ENCODE measurements around the gene GFM1. TPM values are rescaled to one million over a fixed set of nuclear protein-coding genes. Genes with fewer than 3 reads are reported as not detected.
A peak's percentile ranks its signal among the peaks of the same experiment; 100 is the strongest.

The GFM1 gene
- total and polyA plus RNA-seq, 9 donors: 13.5 to 40.0 (median 29.7) TPM

DNA sequence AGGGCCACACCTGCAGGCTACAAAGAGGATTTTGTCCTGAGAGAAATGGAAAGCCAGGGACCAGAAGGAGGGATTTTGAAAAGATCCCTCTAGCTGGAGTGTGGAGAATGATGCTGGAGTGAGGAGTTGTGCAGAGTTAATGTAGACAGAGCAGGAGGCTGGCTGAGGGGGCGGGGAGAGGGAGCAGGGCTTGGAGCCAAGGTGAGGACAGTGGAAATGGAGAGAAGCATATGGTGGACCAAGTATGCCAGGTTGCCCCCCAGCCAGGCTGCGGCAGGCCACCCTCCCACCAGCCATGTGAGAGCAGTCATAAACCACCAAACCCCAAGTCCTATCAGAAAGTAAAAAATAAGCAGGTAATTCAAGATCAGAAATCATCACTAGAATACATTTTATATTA, 73.2 kb downstream of the GFM1 start:
- Histone ChIP-seq H3K9me3 (no peaks in the 10 kb centered on the region), H3K36me3 (no peaks in the 10 kb centered on the region), H3K4me1 (ENCODE audit: insufficient read depth) (peaks cover 10% of the 10 kb centered on the region), H3K27me3 (no peaks in the 10 kb centered on the region), H3K27ac (peak overlapping the region in 1 of 2 donors; percentile 67), H3K4me3 (no peak overlapping the region)
- intact Hi-C loops (cut with DNase I): no loop called here
- no peak for DNase-seq
- WGBS, 3 donors: 75 to 82% (median 80%) methylated on average over 2 of the region's 2 CpGs
- TF ChIP-seq POLR2A (IDR thresholded peaks at IDR 0.05): no peak

DNA sequence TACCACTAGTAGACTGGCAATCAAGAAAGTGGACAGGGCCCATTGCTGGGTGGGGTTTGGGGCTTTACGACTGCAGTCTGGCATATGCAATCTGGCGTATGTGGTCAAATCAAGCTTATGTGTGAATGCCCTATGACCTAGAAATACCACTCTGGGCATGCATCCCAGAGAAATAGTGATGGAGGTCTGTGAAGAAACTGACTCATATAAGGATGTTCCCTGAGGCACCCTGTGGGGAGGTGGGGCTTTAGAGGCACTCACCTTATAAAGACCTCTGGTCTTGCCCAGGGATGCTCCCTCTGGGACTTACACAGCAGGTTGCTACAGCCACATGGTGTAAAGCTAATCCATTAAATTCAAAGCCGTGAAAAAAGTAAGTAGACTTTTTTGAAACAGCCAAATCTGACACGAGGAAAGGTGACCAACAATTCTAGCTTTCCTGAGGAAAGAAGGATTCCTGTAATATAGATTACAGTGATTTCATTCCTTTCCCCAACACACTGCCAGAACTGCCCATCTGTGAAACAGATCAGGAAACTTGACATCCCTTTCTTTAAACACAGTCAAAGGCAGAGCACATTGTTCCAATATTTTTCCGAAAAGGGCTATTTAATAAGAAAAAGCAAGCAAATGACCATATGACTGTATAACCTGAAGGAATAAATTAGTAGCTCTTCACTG, 74.3 kb downstream of the GFM1 start:
- Histone ChIP-seq H3K4me1 (ENCODE audit: insufficient read depth) (peaks cover 12% of the 10 kb centered on the region), H3K4me3 (no peak overlapping the region), H3K27ac (no peak overlapping the region), H3K27me3 (no peaks in the 10 kb centered on the region), H3K9me3 (no peaks in the 10 kb centered on the region), H3K36me3 (no peaks in the 10 kb centered on the region)
- DNase-seq: no peak
- TF ChIP-seq EP300 (IDR thresholded peaks at IDR 0.05) (no peak), POLR2A (IDR thresholded peaks at IDR 0.05) (no peak)
- TF ChIP-seq, protein P1, sequence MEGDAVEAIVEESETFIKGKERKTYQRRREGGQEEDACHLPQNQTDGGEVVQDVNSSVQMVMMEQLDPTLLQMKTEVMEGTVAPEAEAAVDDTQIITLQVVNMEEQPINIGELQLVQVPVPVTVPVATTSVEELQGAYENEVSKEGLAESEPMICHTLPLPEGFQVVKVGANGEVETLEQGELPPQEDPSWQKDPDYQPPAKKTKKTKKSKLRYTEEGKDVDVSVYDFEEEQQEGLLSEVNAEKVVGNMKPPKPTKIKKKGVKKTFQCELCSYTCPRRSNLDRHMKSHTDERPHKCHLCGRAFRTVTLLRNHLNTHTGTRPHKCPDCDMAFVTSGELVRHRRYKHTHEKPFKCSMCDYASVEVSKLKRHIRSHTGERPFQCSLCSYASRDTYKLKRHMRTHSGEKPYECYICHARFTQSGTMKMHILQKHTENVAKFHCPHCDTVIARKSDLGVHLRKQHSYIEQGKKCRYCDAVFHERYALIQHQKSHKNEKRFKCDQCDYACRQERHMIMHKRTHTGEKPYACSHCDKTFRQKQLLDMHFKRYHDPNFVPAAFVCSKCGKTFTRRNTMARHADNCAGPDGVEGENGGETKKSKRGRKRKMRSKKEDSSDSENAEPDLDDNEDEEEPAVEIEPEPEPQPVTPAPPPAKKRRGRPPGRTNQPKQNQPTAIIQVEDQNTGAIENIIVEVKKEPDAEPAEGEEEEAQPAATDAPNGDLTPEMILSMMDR (IDR thresholded peaks at IDR 0.05): no peak
- intact Hi-C loops (cut with DNase I): no loop called here
- WGBS, 3 donors: 63 to 78% (median 75%) methylated on average over 5 of the region's 5 CpGs

DNA sequence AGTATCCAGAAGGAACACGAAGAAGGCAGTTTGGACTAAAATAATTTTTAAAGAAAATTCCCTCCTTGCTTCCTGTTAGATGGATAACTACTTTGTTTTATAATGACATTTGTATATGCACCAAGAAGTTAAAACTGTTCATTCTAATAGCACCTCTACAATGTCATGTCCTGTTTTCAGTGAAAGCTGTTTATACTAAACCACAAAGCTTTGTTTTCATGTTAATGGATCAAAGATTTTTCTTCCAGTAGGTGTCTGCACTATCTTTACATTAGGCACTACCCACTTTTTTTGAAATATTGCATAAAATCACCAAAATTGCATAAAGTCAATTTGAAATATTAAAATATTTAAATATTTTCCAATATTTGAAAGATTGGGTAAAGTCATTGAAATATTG, 77.8 kb downstream of the GFM1 start:
- H3K4me3 ChIP-seq: no peak overlapping the region
- WGBS, 3 donors: 88 to 96% (median 91%) methylated on average over 1 of the region's 1 CpG
- H3K27me3 ChIP-seq: no peaks in the 10 kb centered on the region
- peaks cover 15% of the 10 kb centered on the region for H3K4me1 ChIP-seq (ENCODE audit: insufficient read depth)
- intact Hi-C loops (cut with DNase I): loop anchor here in 1 of 4 donors (10.0 kb wide), 1 partner anchor 47 kb away; the partner anchor contains the start of gene LXN
- no peaks in the 10 kb centered on the region for H3K9me3 ChIP-seq
- no peak overlapping the region for H3K27ac ChIP-seq
- H3K36me3 ChIP-seq: no peaks in the 10 kb centered on the region
- TF ChIP-seq POLR2A (IDR thresholded peaks at IDR 0.05) (no peak), EP300 (IDR thresholded peaks at IDR 0.05) (no peak)
- TF ChIP-seq, protein P1 (IDR thresholded peaks at IDR 0.05): no peak
- no peak for DNase-seq

DNA sequence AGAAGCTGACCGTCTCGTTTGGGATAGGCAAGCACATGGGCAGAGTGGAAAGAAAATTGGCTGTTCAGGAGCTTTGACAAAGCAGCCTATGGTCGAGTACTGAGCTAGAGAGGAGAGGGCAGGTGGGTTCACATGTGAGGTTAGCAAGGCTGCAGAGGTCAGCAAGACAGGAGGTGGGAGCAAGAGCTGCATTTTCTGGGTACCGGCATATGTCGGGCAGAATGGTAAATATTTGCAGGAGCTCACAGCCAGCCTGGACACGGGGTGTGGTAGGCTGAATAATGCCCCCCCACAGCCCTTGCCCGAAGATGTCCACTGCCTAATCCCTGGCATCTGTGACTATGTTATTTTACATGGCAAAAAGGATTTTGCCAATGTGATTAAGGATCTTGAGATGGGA, 79.7 kb downstream of the GFM1 start:
- intact Hi-C loops (cut with DNase I): loop anchor here in 1 of 4 donors (10.0 kb wide), 1 partner anchor 49 kb away; the partner anchor contains the start of gene LXN
- Histone ChIP-seq H3K4me3 (no peak overlapping the region), H3K27ac (peak overlapping the region in 1 of 2 donors; percentile 36), H3K9me3 (no peaks in the 10 kb centered on the region), H3K27me3 (no peaks in the 10 kb centered on the region), H3K4me1 (ENCODE audit: insufficient read depth) (peaks cover 12% of the 10 kb centered on the region), H3K36me3 (no peaks in the 10 kb centered on the region)
- DNase-seq: no peak
- WGBS, 3 donors: 92 to 95% (median 93%) methylated on average over 7 of the region's 7 CpGs
- TF ChIP-seq, protein P1 (IDR thresholded peaks at IDR 0.05): no peak
- TF ChIP-seq POLR2A (IDR thresholded peaks at IDR 0.05) (no peak), EP300 (IDR thresholded peaks at IDR 0.05) (no peak)

DNA sequence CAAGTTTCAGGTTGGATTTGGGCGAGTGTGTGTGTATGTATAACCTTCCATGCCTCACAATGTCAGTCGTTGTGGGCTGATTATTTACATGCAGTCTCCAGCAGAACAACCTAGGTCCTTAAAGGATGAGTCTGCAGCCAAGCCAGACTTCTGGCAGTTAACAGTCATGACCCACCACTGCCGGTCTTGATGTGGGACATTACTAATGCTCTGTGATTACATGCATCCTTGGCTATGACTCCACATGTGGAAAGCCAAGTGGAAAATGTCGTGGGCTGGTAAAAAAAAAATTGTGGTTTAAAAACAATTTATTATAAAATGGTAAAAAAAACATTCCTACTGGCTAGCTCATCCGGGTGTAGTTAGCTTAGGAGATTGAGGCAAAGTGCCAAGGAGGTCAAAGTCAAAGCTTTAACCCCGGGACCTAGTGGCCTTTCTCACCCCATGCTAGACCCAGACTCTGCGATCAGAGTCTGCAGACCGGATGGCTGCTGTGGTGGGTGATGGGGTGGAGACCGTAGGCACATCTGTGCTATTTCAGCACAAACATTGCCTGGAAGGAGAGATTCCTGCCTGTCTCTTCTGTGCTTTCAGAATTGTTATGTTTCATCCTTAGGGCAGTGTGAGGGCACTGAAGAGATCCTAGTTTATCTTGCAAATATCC, 81.2 kb downstream of the GFM1 start:
- peak overlapping the region; percentile 36 to 47 for H3K27ac ChIP-seq
- intact Hi-C loops (cut with DNase I): loop anchor here in 2 of 4 donors (2.0 to 10.0 kb wide), 4 partner anchors 47 to 65 kb away; partner anchors contain the start of gene LXN (in 1 of the 2)
- 5 to 15% (median 6%) methylated on average over 9 of the region's 9 CpGs for WGBS, 3 donors
- peaks cover 12% of the 10 kb centered on the region for H3K4me1 ChIP-seq (ENCODE audit: insufficient read depth)
- no peaks in the 10 kb centered on the region for H3K36me3 ChIP-seq
- no peaks in the 10 kb centered on the region for H3K27me3 ChIP-seq
- TF ChIP-seq POLR2A (IDR thresholded peaks at IDR 0.05) (no peak), EP300 (IDR thresholded peaks at IDR 0.05) (no peak)
- TF ChIP-seq, protein P1 (IDR thresholded peaks at IDR 0.05): no peak
- no peak overlapping the region for H3K4me3 ChIP-seq
- DNase-seq: peak; percentile 57 to 70 (median 64)
- no peaks in the 10 kb centered on the region for H3K9me3 ChIP-seq

All from ovary (tissue), 9 donors.